GM23338 (cell line): ENCODE measurements around the gene MYO16.

Source experiments
- CREB1 ChIP-seq: fragments of 250-450 bp; sonication (Bioruptor Pico); IDR thresholded peaks from 2 replicates; pipeline ENCODE4 v1.5.0; 2020; ENCODE audit warnings: low read depth, mild to moderate bottlenecking, moderate library complexity
- CTCF ChIP-seq, 2 experiments: fragments of 200-600 bp in 1 of 2; sonication (generic) in 1 of 2; conservative IDR thresholded peaks; 2 replicates each; pipeline versions ENCODE4 v1.5.1 to v1.6.1; 2016 to 2017; ENCODE audit warnings: antibody characterized with exemption in 2 of 2, low read depth in 2 of 2, mild to moderate bottlenecking in 2 of 2, moderate library complexity in 1 of 2
- ETS1 ChIP-seq: IDR thresholded peaks from 2 replicates; pipeline ENCODE4 v1.6.1; 2016; ENCODE audit warnings: antibody characterized with exemption
- EZH2 ChIP-seq: fragments of 200-600 bp; sonication (generic); IDR thresholded peaks from one replicate; pipeline ENCODE4 v1.8.0; 2017; ENCODE audit warnings: antibody characterized with exemption, mild to moderate bottlenecking, low read depth; ENCODE audit not compliant: unreplicated experiment
- EZH2phosphoT487 ChIP-seq: fragments of 200-600 bp; sonication (generic); IDR thresholded peaks from one replicate; pipeline ENCODE4 v1.8.1; 2018; ENCODE audit warnings: antibody characterized with exemption; ENCODE audit not compliant: unreplicated experiment
- JUNB ChIP-seq: IDR thresholded peaks from one replicate; pipeline ENCODE4 v1.6.1; 2016; ENCODE audit warnings: antibody characterized with exemption; ENCODE audit not compliant: unreplicated experiment
- POLR2AphosphoS5 ChIP-seq: IDR thresholded peaks from 2 replicates; pipeline ENCODE4 v1.6.1; 2016; ENCODE audit warnings: antibody characterized with exemption, low read depth
- REST ChIP-seq: IDR thresholded peaks from one replicate; pipeline ENCODE4 v1.6.1; 2018; ENCODE audit warnings: antibody characterized with exemption; ENCODE audit not compliant: unreplicated experiment
- ZNF114 ChIP-seq: fragments of 250-450 bp; sonication (Bioruptor Pico); IDR thresholded peaks from 2 replicates; pipeline ENCODE4 v1.5.0; 2020; ENCODE audit warnings: mild to moderate bottlenecking, moderate library complexity
- ZNF331 ChIP-seq: fragments of 250-450 bp; sonication (Bioruptor Pico); IDR thresholded peaks from 2 replicates; pipeline ENCODE4 v1.5.0; 2020; ENCODE audit warnings: low read depth, mild to moderate bottlenecking, moderate library complexity

GRCh38 chr13:109141706-109142105 lies 512.3 kb downstream of the MYO16 start:
- TF ChIP-seq CTCF (conservative IDR thresholded peaks at IDR 0.05; ENCODE audit: low read depth in 2 of 2) (no peak), REST (no peak), POLR2AphosphoS5 (no peak), EZH2 (no peak), ZNF331 (CRISPR knock-in tag) (no peak), EZH2phosphoT487 (no peak), CREB1 (no peak), ETS1 (no peak), JUNB (no peak), ZNF114 (no peak)
